Prostate gland (tissue), 2 donors: ENCODE data around the gene KRT75. TPM values are rescaled to one million over a fixed set of nuclear protein-coding genes. Genes with fewer than 3 reads are reported as not detected.

ENCODE experiments used
- DNase-seq: peaks from one replicate; pipeline ENCODE4 v3.0.0-alpha.2; 2019; ENCODE audit warnings: low spot score
- H3K27ac ChIP-seq, 2 donors: fragments of 200-600 bp; sonication (generic); 2 replicates each; pipeline ENCODE4 v1.5.1; 2017 to 2019
- H3K27me3 ChIP-seq: fragments of 200-600 bp; sonication (generic); replicated peaks from 2 replicates; pipeline ENCODE4 v1.5.1; 2019; ENCODE audit not compliant: insufficient read depth
- H3K36me3 ChIP-seq, 2 donors: fragments of 200-600 bp; sonication (generic); 1 replicate in 1 of 2; 2 replicates in 1 of 2; pipeline versions ENCODE4 v1.5.1 to v1.8.1; 2017 to 2019
- H3K4me1 ChIP-seq: fragments of 200-600 bp; sonication (generic); replicated peaks from 2 replicates; pipeline ENCODE4 v1.5.1; 2019
- H3K4me3 ChIP-seq, 2 donors: fragments of 200-600 bp; sonication (generic); 2 replicates each; pipeline ENCODE4 v1.5.1; 2017 to 2019
- H3K9me3 ChIP-seq: fragments of 200-600 bp; sonication (generic); 2 replicates; pipeline ENCODE4 v1.5.1; 2017
- CTCF ChIP-seq, 4 experiments: fragments of 200-600 bp in 2 of 4; fragments of 450-650 bp in 2 of 4; sonication (generic) in 2 of 4; IDR thresholded peaks; 1 replicate in 3 of 4; 2 replicates in 1 of 4; pipeline ENCODE4 v1.5.1; 2016 to 2019; ENCODE audit warnings: antibody characterized with exemption in 4 of 4, mild to moderate bottlenecking in 2 of 4, moderate library complexity in 2 of 4
- POLR2A ChIP-seq: fragments of 450-650 bp; IDR thresholded peaks from one replicate; pipeline ENCODE4 v1.6.1; 2016; ENCODE audit warnings: antibody characterized with exemption, mild to moderate bottlenecking
- POLR2AphosphoS5 ChIP-seq: sonication (generic); formaldehyde crosslinking; IDR thresholded peaks from one replicate; pipeline ENCODE4 v1.6.1; 2017; ENCODE audit warnings: antibody characterized with exemption
- WGBS: methylation state at CpG from one replicate; pipeline ENCODE4 v1.1.5; 2018; 5-methylcytosine and 5-hydroxymethylcytosine counted together
- intact Hi-C: fragments of 100-400 bp; cut with DNase I; formaldehyde crosslinking; loops from one replicate; pipeline ENCODE4 v1.14.2; 2022
- total RNA-seq, 2 donors: library from RNA; depleted of rRNA; stranded (reverse); fragments of >200 nt; gene quantifications; one replicate each; pipeline ENCODE4 v1.1.0, GENCODE V29; 2016

KRT75 gene
- total RNA-seq, 2 donors from 2014 or later = not detected

- WGBS = 86% methylated on average over 1 of the region's 1 CpG
- H3K36me3 ChIP-seq = no peaks in the 10 kb centered on the region
Measured at GRCh38 chr12:52419656-52420055, 14.5 kb downstream of the KRT75 start.

GRCh38 chr12:52418576-52419110 is 15.5 kb downstream of the KRT75 start:
- H3K9me3 ChIP-seq = no peaks in the 10 kb centered on the region
- no peak overlapping the region for H3K4me3 ChIP-seq
- H3K27ac ChIP-seq = no peak overlapping the region
- no peak for DNase-seq
- H3K27me3 ChIP-seq = no peaks in the 10 kb centered on the region
- H3K36me3 ChIP-seq = no peaks in the 10 kb centered on the region
- H3K4me1 ChIP-seq = peaks cover 2% of the 10 kb centered on the region
- intact Hi-C loops = no loop called here
- WGBS = 89% methylated on average over 4 of the region's 4 CpGs
- TF ChIP-seq POLR2AphosphoS5 (no peak), CTCF (IDR thresholded peaks at IDR 0.05) (no peak), POLR2A (no peak)

More at GRCh38 chr12:52419656-52420055, 14.5 kb downstream of the KRT75 start:
- H3K27ac ChIP-seq = no peak overlapping the region
- H3K4me3 ChIP-seq = no peak overlapping the region
- TF ChIP-seq CTCF (IDR thresholded peaks at IDR 0.05) (no peak), POLR2AphosphoS5 (no peak), POLR2A (no peak)
- H3K4me1 ChIP-seq = peaks cover 5% of the 10 kb centered on the region
- no peak for DNase-seq
- no peaks in the 10 kb centered on the region for H3K27me3 ChIP-seq
- intact Hi-C loops = no loop called here
- H3K9me3 ChIP-seq = no peaks in the 10 kb centered on the region

- H3K9me3 ChIP-seq = no peaks in the 10 kb centered on the region
- H3K27me3 ChIP-seq = no peaks in the 10 kb centered on the region
- H3K27ac ChIP-seq = no peak overlapping the region
- no peaks in the 10 kb centered on the region for H3K36me3 ChIP-seq
- intact Hi-C loops = no loop called here
- no peak overlapping the region for H3K4me3 ChIP-seq
- TF ChIP-seq POLR2A (no peak), CTCF (IDR thresholded peaks at IDR 0.05) (no peak), POLR2AphosphoS5 (no peak)
- H3K4me1 ChIP-seq = no peaks in the 10 kb centered on the region
- 72% methylated on average over 2 of the region's 2 CpGs for WGBS
- DNase-seq = no peak
Measured at GRCh38 chr12:52417740-52418139, 16.4 kb downstream of the KRT75 start.

GRCh38 chr12:52416795-52417194 is 17.4 kb downstream of the KRT75 start:
- H3K4me3 ChIP-seq = no peak overlapping the region
- H3K9me3 ChIP-seq = no peaks in the 10 kb centered on the region
- TF ChIP-seq POLR2AphosphoS5 = no peak
- TF ChIP-seq POLR2A = no peak
- no peak for TF ChIP-seq CTCF (IDR thresholded peaks at IDR 0.05)
- no peak for DNase-seq
- H3K36me3 ChIP-seq = no peaks in the 10 kb centered on the region
- H3K27me3 ChIP-seq = no peaks in the 10 kb centered on the region
- WGBS = 85% methylated on average over 1 of the region's 1 CpG
- intact Hi-C loops = no loop called here
- no peak overlapping the region for H3K27ac ChIP-seq
- H3K4me1 ChIP-seq = no peaks in the 10 kb centered on the region
